ENCODE measurements around the gene SFTPA1.

- no peak for TF ChIP-seq CTCF (IDR thresholded peaks at IDR 0.05 in 2 of 3, conservative IDR thresholded peaks at IDR 0.05 in 1 of 3; ENCODE audit: insufficient read depth in 2 of 3, low read depth in 1 of 3, low read length in 3 of 3)
- TF ChIP-seq JUND (IDR thresholded peaks at IDR 0.05; ENCODE audit: borderline replicate concordance, low read depth, low read length): no peak
- TF ChIP-seq JUND (tag; IDR thresholded peaks at IDR 0.05; ENCODE audit: borderline replicate concordance, low read depth, low read length): no peak
- TF ChIP-seq, protein P1, sequence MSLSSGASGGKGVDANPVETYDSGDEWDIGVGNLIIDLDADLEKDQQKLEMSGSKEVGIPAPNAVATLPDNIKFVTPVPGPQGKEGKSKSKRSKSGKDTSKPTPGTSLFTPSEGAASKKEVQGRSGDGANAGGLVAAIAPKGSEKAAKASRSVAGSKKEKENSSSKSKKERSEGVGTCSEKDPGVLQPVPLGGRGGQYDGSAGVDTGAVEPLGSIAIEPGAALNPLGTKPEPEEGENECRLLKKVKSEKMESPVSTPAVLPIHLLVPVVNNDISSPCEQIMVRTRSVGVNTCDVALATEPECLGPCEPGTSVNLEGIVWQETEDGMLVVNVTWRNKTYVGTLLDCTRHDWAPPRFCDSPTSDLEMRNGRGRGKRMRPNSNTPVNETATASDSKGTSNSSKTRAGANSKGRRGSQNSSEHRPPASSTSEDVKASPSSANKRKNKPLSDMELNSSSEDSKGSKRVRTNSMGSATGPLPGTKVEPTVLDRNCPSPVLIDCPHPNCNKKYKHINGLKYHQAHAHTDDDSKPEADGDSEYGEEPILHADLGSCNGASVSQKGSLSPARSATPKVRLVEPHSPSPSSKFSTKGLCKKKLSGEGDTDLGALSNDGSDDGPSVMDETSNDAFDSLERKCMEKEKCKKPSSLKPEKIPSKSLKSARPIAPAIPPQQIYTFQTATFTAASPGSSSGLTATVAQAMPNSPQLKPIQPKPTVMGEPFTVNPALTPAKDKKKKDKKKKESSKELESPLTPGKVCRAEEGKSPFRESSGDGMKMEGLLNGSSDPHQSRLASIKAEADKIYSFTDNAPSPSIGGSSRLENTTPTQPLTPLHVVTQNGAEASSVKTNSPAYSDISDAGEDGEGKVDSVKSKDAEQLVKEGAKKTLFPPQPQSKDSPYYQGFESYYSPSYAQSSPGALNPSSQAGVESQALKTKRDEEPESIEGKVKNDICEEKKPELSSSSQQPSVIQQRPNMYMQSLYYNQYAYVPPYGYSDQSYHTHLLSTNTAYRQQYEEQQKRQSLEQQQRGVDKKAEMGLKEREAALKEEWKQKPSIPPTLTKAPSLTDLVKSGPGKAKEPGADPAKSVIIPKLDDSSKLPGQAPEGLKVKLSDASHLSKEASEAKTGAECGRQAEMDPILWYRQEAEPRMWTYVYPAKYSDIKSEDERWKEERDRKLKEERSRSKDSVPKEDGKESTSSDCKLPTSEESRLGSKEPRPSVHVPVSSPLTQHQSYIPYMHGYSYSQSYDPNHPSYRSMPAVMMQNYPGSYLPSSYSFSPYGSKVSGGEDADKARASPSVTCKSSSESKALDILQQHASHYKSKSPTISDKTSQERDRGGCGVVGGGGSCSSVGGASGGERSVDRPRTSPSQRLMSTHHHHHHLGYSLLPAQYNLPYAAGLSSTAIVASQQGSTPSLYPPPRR (CRISPR knock-in tag; IDR thresholded peaks at IDR 0.05; ENCODE audit: borderline replicate concordance): no peak
- no peak for TF ChIP-seq NR1H2 (CRISPR knock-in tag; IDR thresholded peaks at IDR 0.05)
These were observed 4.8 kb downstream of the SFTPA1 start for GRCh38 chr10:79615577-79615976.

Data from K562 (cell line).